ENCODE measurements around the gene CRIP2.

CRIP2 gene

GRCh38 chr14:105469456-105470349 is 4.9 kb upstream of the CRIP2 start:
- Histone ChIP-seq H3K27ac (ENCODE audit: low read length) (no peak overlapping the region), H3K4me1 (ENCODE audit: low read length) (peaks cover 4% of the 10 kb centered on the region; the same call in 1 of the 2 replicates), H3K36me3 (replicated peaks; ENCODE audit: low read depth, low read length) (peaks cover 2% of the 10 kb centered on the region)

DNA sequence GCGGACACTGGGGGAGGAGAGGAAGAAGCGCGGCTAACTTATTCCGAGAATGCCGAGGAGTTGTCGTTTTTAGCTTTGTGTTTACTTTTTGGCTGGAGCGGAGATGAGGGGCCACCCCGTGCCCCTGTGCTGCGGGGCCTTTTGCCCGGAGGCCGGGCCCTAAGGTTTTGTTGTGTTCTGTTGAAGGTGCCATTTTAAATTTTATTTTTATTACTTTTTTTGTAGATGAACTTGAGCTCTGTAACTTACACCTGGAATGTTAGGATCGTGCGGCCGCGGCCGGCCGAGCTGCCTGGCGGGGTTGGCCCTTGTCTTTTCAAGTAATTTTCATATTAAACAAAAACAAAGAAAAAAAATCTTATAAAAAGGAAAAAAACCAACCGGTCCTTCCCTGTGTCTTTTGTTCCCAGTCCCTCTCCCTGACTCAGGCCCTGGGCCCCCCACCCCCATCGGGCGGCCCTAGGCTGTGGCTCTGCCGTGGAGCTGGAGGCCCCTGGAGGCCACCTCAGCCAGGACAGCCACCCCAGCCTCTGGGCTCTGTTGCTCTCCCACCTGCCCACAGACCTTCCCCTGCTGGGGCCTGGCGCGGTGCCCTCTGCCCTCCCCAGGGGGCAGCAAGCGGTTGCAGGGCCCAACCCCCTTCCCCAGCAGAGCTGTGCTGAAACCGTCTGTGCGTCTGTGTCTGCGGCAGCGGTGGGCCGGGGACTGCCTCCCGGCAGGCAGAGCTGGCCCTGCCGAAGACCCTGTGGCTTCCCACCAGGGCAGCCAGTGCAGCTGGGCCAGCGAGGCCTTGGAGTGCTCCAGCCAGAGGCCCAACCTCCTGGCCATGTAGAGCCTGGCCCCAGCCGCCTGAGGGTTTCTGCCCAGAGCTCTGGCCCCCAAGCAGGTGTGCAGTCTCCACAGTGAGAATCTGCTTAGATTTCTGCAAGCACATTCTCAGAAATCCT is 4.0 kb upstream of the CRIP2 start:
- Histone ChIP-seq H3K4me3 (ENCODE audit: low read length) (no peak overlapping the region), H3K9ac (ENCODE audit: low read length) (no peak overlapping the region), H3K4me1 (ENCODE audit: low read length) (peaks cover 4% of the 10 kb centered on the region; the same call in 1 of the 2 replicates), H3K79me2 (ENCODE audit: low read length) (no peaks in the 10 kb centered on the region), H2AFZ (ENCODE audit: low read depth, low read length) (no peak overlapping the region), H3K27me3 (ENCODE audit: low read depth, low read length) (no peaks in the 10 kb centered on the region), H3K27ac (ENCODE audit: low read length) (no peak overlapping the region), H3K9me3 (ENCODE audit: insufficient read depth, low read length) (no peaks in the 10 kb centered on the region), H3K36me3 (replicated peaks; ENCODE audit: low read depth, low read length) (no peaks in the 10 kb centered on the region), H4K20me1 (ENCODE audit: insufficient read depth, low read length) (no peaks in the 10 kb centered on the region), H3K4me2 (ENCODE audit: low read length) (no peak overlapping the region)
- no peak for TF ChIP-seq EZH2phosphoT487 (IDR thresholded peaks at IDR 0.05; ENCODE audit: low read depth)
- TF ChIP-seq CTCF (IDR thresholded peaks at IDR 0.05; ENCODE audit: low read depth, low read length) = no peak

More at GRCh38 chr14:105469456-105470349, 4.9 kb upstream of the CRIP2 start:
- Histone ChIP-seq H4K20me1 (ENCODE audit: insufficient read depth, low read length) (no peaks in the 10 kb centered on the region), H3K27me3 (ENCODE audit: low read depth, low read length) (no peaks in the 10 kb centered on the region), H3K9me3 (ENCODE audit: insufficient read depth, low read length) (no peaks in the 10 kb centered on the region), H3K9ac (ENCODE audit: low read length) (no peak overlapping the region), H3K4me3 (ENCODE audit: low read length) (no peak overlapping the region), H3K4me2 (ENCODE audit: low read length) (no peak overlapping the region), H2AFZ (ENCODE audit: low read depth, low read length) (no peak overlapping the region), H3K79me2 (ENCODE audit: low read length) (no peaks in the 10 kb centered on the region)
- TF ChIP-seq EZH2phosphoT487 (IDR thresholded peaks at IDR 0.05; ENCODE audit: low read depth) (no peak), CTCF (IDR thresholded peaks at IDR 0.05; ENCODE audit: low read depth, low read length) (no peak)

DNA sequence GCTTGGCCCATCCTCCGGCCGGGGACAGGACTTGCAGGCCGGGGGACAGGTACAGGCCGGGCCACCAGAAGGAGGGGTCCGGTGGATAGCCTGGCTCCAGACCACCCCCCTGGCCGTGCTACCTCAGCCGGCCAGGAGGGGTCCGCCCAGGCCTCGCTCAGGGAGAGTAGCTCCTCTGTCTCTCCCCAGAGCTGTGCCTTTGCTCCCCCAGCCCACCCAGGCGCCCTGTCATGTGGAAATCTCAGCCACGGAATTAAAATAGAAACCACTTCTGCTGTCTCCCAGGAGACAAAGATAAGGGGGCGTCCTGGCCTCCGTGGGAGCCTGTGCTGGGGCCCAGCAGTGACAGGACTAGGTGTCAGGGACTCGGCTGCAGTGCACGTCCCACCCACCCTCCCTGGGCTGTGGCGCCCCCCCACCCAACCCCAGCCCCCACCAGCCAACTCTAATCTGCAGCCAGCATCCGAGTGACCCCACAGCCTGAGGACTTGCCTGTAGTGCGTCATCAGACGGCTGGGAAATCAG is 3.3 kb upstream of the CRIP2 start:
- Histone ChIP-seq H3K27me3 (ENCODE audit: low read depth, low read length) (no peaks in the 10 kb centered on the region), H3K36me3 (replicated peaks; ENCODE audit: low read depth, low read length) (no peaks in the 10 kb centered on the region), H3K9ac (ENCODE audit: low read length) (no peak overlapping the region), H3K79me2 (ENCODE audit: low read length) (no peaks in the 10 kb centered on the region), H2AFZ (ENCODE audit: low read depth, low read length) (no peak overlapping the region), H3K27ac (ENCODE audit: low read length) (no peak overlapping the region), H3K4me1 (ENCODE audit: low read length) (peaks cover 4% of the 10 kb centered on the region; the same call in 1 of the 2 replicates), H3K9me3 (ENCODE audit: insufficient read depth, low read length) (no peaks in the 10 kb centered on the region), H3K4me3 (ENCODE audit: low read length) (no peak overlapping the region), H3K4me2 (ENCODE audit: low read length) (no peak overlapping the region), H4K20me1 (ENCODE audit: insufficient read depth, low read length) (no peaks in the 10 kb centered on the region)
- TF ChIP-seq CTCF (IDR thresholded peaks at IDR 0.05; ENCODE audit: low read depth, low read length) (no peak), EZH2phosphoT487 (IDR thresholded peaks at IDR 0.05; ENCODE audit: low read depth) (no peak)

Data from OCI-LY3 (cell line).